Ishikawa (cell line): ENCODE measurements around the gene COL6A6.

Experiments
- CEBPB ChIP-seq: IDR thresholded peaks from 2 replicates; pipeline ENCODE4 v1.6.1; 2012
- CREB1 ChIP-seq: IDR thresholded peaks from 2 replicates; pipeline ENCODE4 v1.6.1; 2012; ENCODE audit warnings: low read depth
- EGR1 ChIP-seq: IDR thresholded peaks from 2 replicates; pipeline ENCODE4 v1.6.1; 2012
- EP300 ChIP-seq: IDR thresholded peaks from 2 replicates; pipeline ENCODE4 v1.6.1; 2012; ENCODE audit warnings: borderline replicate concordance
- FOXM1 ChIP-seq: IDR thresholded peaks from 2 replicates; pipeline ENCODE4 v1.6.1; 2012; ENCODE audit warnings: low read depth, borderline replicate concordance
- MAX ChIP-seq: IDR thresholded peaks from 2 replicates; pipeline ENCODE4 v1.6.1; 2012
- NFIC ChIP-seq: IDR thresholded peaks from 2 replicates; pipeline ENCODE4 v1.6.1; 2012
- RAD21 ChIP-seq: IDR thresholded peaks from 2 replicates; pipeline ENCODE4 v1.6.1; 2012; ENCODE audit warnings: low read depth
- REST ChIP-seq: IDR thresholded peaks from 2 replicates; pipeline ENCODE4 v1.6.1; 2012; ENCODE audit warnings: low read depth, mild to moderate bottlenecking
- TAF1 ChIP-seq: IDR thresholded peaks from 2 replicates; pipeline ENCODE4 v1.6.1; 2012; ENCODE audit warnings: low read depth, mild to moderate bottlenecking
- TCF12 ChIP-seq: IDR thresholded peaks from 2 replicates; pipeline ENCODE4 v1.6.1; 2012; ENCODE audit warnings: low read depth
- TEAD4 ChIP-seq: IDR thresholded peaks from 2 replicates; pipeline ENCODE4 v1.6.1; 2012
- USF1 ChIP-seq: IDR thresholded peaks from 2 replicates; pipeline ENCODE4 v1.6.1; 2012
- YY1 ChIP-seq: IDR thresholded peaks from 2 replicates; pipeline ENCODE4 v1.6.1; 2012; ENCODE audit warnings: low read depth
- ZBTB7A ChIP-seq: IDR thresholded peaks from 2 replicates; pipeline ENCODE4 v1.6.1; 2012; ENCODE audit warnings: low read depth

Gene COL6A6

GRCh38 chr3:130509008-130509407 lies 8.0 kb upstream of the COL6A6 start:
- TF ChIP-seq CREB1: no peak
- no peak for TF ChIP-seq NFIC
- TF ChIP-seq EGR1: no peak

GRCh38 chr3:130514681-130515080 lies 2.3 kb upstream of the COL6A6 start:
- TF ChIP-seq CEBPB (no peak), EP300 (no peak), CREB1 (no peak), RAD21 (no peak), USF1 (no peak), FOXM1 (no peak), ZBTB7A (no peak), EGR1 (no peak), TCF12 (no peak), MAX (no peak), TEAD4 (no peak), YY1 (no peak)

GRCh38 chr3:130515755-130516154 lies 1.2 kb upstream of the COL6A6 start:
- TF ChIP-seq CREB1 (no peak), CEBPB (no peak), RAD21 (no peak), MAX (no peak), FOXM1 (no peak), EP300 (no peak), USF1 (no peak), YY1 (no peak), TEAD4 (no peak), TAF1 (no peak), NFIC (no peak), TCF12 (no peak), REST (no peak), ZBTB7A (no peak), EGR1 (no peak)

- TF ChIP-seq ZBTB7A: no peak
- TF ChIP-seq USF1: no peak
- TF ChIP-seq CREB1: no peak
- no peak for TF ChIP-seq YY1
- no peak for TF ChIP-seq TAF1
- TF ChIP-seq MAX: no peak
- no peak for TF ChIP-seq NFIC
- TF ChIP-seq TCF12: no peak
- TF ChIP-seq CEBPB: no peak
- no peak for TF ChIP-seq REST
- no peak for TF ChIP-seq EP300
- no peak for TF ChIP-seq RAD21
- TF ChIP-seq FOXM1: no peak
- no peak for TF ChIP-seq EGR1
- no peak for TF ChIP-seq TEAD4
Measured at GRCh38 chr3:130517602-130518001, 625 bp downstream of the COL6A6 start.

GRCh38 chr3:130519754-130520153 lies 2.8 kb downstream of the COL6A6 start:
- TF ChIP-seq RAD21: no peak
- no peak for TF ChIP-seq USF1
- no peak for TF ChIP-seq TAF1
- no peak for TF ChIP-seq REST
- TF ChIP-seq MAX: no peak
- no peak for TF ChIP-seq ZBTB7A
- no peak for TF ChIP-seq YY1
- no peak for TF ChIP-seq CREB1
- TF ChIP-seq CEBPB: no peak
- no peak for TF ChIP-seq FOXM1
- no peak for TF ChIP-seq EGR1
- TF ChIP-seq TEAD4: no peak
- no peak for TF ChIP-seq EP300
- no peak for TF ChIP-seq NFIC
- no peak for TF ChIP-seq TCF12
